Hepatocyte (in vitro differentiated cells): Measurements from ENCODE around the gene SMDT1. TPM values are rescaled to one million over a fixed set of nuclear protein-coding genes. Genes with fewer than 3 reads are reported as not detected.

Experiments used
- DNase-seq: peaks from one replicate; pipeline ENCODE4 v3.0.0-alpha.2; 2016; ENCODE audit warnings: low spot score
- H2AFZ ChIP-seq: fragments of 200-600 bp; sonication (generic); 2 replicates; pipeline ENCODE4 v1.6.0; 2016; ENCODE audit warnings: antibody characterized with exemption, mild to moderate bottlenecking
- H3K27ac ChIP-seq: fragments of 200-600 bp; sonication (generic); 2 replicates; pipeline ENCODE4 v1.5.1; 2016; ENCODE audit warnings: mild to moderate bottlenecking
- H3K27me3 ChIP-seq: fragments of 200-600 bp; sonication (generic); 2 replicates; pipeline ENCODE4 v1.6.1; 2016
- H3K36me3 ChIP-seq: fragments of 200-600 bp; sonication (generic); replicated peaks from 2 replicates; pipeline ENCODE4 v1.5.1; 2016; ENCODE audit warnings: low read depth; ENCODE audit not compliant: insufficient read depth
- H3K4me1 ChIP-seq: fragments of 200-600 bp; sonication (generic); 2 replicates; pipeline ENCODE4 v1.5.1; 2016; ENCODE audit warnings: mild to moderate bottlenecking, moderate library complexity; ENCODE audit not compliant: insufficient read depth
- H3K4me2 ChIP-seq: fragments of 200-600 bp; sonication (generic); 2 replicates; pipeline ENCODE4 v1.6.0; 2016
- H3K4me3 ChIP-seq: fragments of 200-600 bp; sonication (generic); 2 replicates; pipeline ENCODE4 v1.5.1; 2016; ENCODE audit warnings: mild to moderate bottlenecking
- H3K79me2 ChIP-seq: fragments of 200-600 bp; sonication (generic); 2 replicates; pipeline ENCODE4 v1.6.0; 2017; ENCODE audit warnings: mild to moderate bottlenecking
- H3K9me2 ChIP-seq: fragments of 200-600 bp; sonication (generic); replicated peaks from 2 replicates; pipeline ENCODE4 v1.6.0; 2017; ENCODE audit warnings: mild to moderate bottlenecking; ENCODE audit not compliant: insufficient read depth
- H3K9me3 ChIP-seq: fragments of 200-600 bp; sonication (generic); 2 replicates; pipeline ENCODE4 v1.5.1; 2016; ENCODE audit warnings: low read depth, mild to moderate bottlenecking
- H4K20me1 ChIP-seq: fragments of 200-600 bp; sonication (generic); 2 replicates; pipeline ENCODE4 v1.6.0; 2016; ENCODE audit warnings: mild to moderate bottlenecking; ENCODE audit not compliant: insufficient read depth, poor library complexity, severe bottlenecking
- CTCF ChIP-seq: fragments of 200-600 bp; sonication (generic); IDR thresholded peaks from 2 replicates; pipeline ENCODE4 v1.5.1; 2016; ENCODE audit warnings: antibody characterized with exemption, mild to moderate bottlenecking; ENCODE audit not compliant: poor library complexity
- EZH2 ChIP-seq: fragments of 200-600 bp; sonication (generic); IDR thresholded peaks from 2 replicates; pipeline ENCODE4 v1.6.1; 2016; ENCODE audit warnings: antibody characterized with exemption, mild to moderate bottlenecking, borderline replicate concordance
- EZH2phosphoT487 ChIP-seq: fragments of 200-600 bp; sonication (generic); IDR thresholded peaks from one replicate; pipeline ENCODE4 v1.6.1; 2018; ENCODE audit warnings: antibody characterized with exemption, mild to moderate bottlenecking, low read depth, moderate library complexity; ENCODE audit not compliant: unreplicated experiment, severe bottlenecking
- WGBS: methylation state at CpG from one replicate; pipeline ENCODE4 v1.1.6; 2016; ENCODE audit warnings: low lambda C conversion rate; ENCODE audit errors: missing lambda C conversion rate; 5-methylcytosine and 5-hydroxymethylcytosine counted together
- polyA plus RNA-seq: library from polyadenylated mRNA; unstranded; fragments of >200 nt; fragmentation: Nextera tagmentation; extraction: Ambion mirVana; gene quantifications from 2 replicates; pipeline ENCODE4 v1.2.1, GENCODE V29; 2016
- total RNA-seq: library from RNA; depleted of rRNA; stranded (reverse); fragments of >200 nt; gene quantifications from 2 replicates; pipeline ENCODE4 v1.2.3, GENCODE V29; 2014

SMDT1 gene
- total and polyA plus RNA-seq, 2 experiments from 2014 or later: 10.8 to 145 TPM

- Histone ChIP-seq H3K4me1 (peaks cover 14% of the 10 kb centered on the region), H3K4me3 (no peak overlapping the region), H3K9me2 (no peaks in the 10 kb centered on the region), H3K9me3 (no peaks in the 10 kb centered on the region), H3K27ac (peak overlapping the region; percentile 86), H2AFZ (peak overlapping the region; percentile 68), H3K36me3 (no peaks in the 10 kb centered on the region), H4K20me1 (no peaks in the 10 kb centered on the region), H3K4me2 (peak overlapping the region; percentile 78), H3K27me3 (no peaks in the 10 kb centered on the region), H3K79me2 (no peaks in the 10 kb centered on the region)
- WGBS: 92% methylated on average over 9 of the region's 9 CpGs
- no peak for DNase-seq
- no peak for TF ChIP-seq EZH2phosphoT487
- TF ChIP-seq CTCF: no peak
- TF ChIP-seq EZH2: no peak
Observed at GRCh38 chr22:42074846-42075676, 4.4 kb upstream of the SMDT1 start.

- Histone ChIP-seq H3K36me3 (no peaks in the 10 kb centered on the region), H3K4me1 (peaks cover 15% of the 10 kb centered on the region), H3K27ac (no peak overlapping the region), H3K9me3 (no peaks in the 10 kb centered on the region), H3K4me3 (no peak overlapping the region), H3K27me3 (no peaks in the 10 kb centered on the region), H2AFZ (no peak overlapping the region), H3K4me2 (no peak overlapping the region), H3K9me2 (no peaks in the 10 kb centered on the region), H3K79me2 (peaks cover 14% of the 10 kb centered on the region), H4K20me1 (no peaks in the 10 kb centered on the region)
- DNase-seq: no peak
- TF ChIP-seq EZH2phosphoT487 (no peak), CTCF (no peak), EZH2 (no peak)
- 98% methylated on average over 20 of the region's 20 CpGs for WGBS
Observed at GRCh38 chr22:42076764-42077485, 2.6 kb upstream of the SMDT1 start.

DNA sequence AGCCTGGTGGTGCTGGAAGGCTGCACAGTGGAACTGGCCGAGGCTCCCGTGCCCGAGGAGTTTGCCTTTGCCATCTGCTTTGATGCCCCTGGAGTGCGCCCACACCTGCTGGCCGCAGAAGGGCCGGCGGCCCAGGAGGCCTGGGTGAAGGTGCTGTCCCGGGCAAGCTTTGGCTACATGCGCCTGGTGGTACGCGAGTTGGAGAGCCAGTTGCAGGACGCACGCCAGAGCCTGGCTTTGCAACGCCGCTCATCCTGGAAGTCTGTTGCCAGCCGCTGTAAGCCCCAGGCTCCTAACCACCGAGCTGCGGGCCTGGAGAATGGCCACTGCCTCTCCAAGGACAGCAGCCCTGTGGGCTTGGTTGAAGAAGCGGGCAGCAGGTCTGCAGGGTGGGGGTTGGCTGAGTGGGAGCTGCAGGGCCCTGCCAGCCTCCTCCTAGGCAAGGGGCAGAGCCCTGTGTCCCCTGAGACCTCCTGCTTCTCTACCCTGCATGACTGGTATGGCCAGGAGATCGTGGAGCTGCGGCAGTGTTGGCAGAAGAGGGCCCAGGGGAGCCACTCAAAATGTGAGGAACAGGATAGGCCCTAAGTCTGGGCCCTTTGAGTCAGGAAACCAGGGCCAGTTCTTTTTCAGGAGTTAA, 1.9 kb upstream of the SMDT1 start:
- Histone ChIP-seq H3K4me1 (peaks cover 15% of the 10 kb centered on the region), H3K4me3 (no peak overlapping the region), H3K4me2 (no peak overlapping the region), H3K27me3 (no peaks in the 10 kb centered on the region), H4K20me1 (no peaks in the 10 kb centered on the region), H3K9me3 (no peaks in the 10 kb centered on the region), H2AFZ (no peak overlapping the region), H3K9me2 (no peaks in the 10 kb centered on the region), H3K36me3 (no peaks in the 10 kb centered on the region), H3K79me2 (peaks cover 20% of the 10 kb centered on the region), H3K27ac (no peak overlapping the region)
- TF ChIP-seq CTCF: no peak
- TF ChIP-seq EZH2phosphoT487: no peak
- no peak for DNase-seq
- 97% methylated on average over 21 of the region's 21 CpGs for WGBS
